HepG2 (cell line): Measurements from ENCODE around the gene DCUN1D4. TPM values are rescaled to one million over a fixed set of nuclear protein-coding genes. Genes with fewer than 3 reads are reported as not detected.
A peak's percentile ranks its signal among the peaks of the same experiment; 100 is the strongest.

Experiments
- AHR ChIP-seq: IDR thresholded peaks from 2 replicates; pipeline ENCODE4 v1.6.1; 2018; ENCODE audit warnings: missing genetic modification reagents, missing compliant biosample characterization
- FOXO1 ChIP-seq: sonication (generic); formaldehyde crosslinking; IDR thresholded peaks from 2 replicates; pipeline ENCODE4 v1.4.0; 2020; ENCODE audit warnings: missing genetic modification reagents
- GATA4 ChIP-seq: sonication (generic); IDR thresholded peaks from 2 replicates; pipeline ENCODE4 v1.6.1; 2016; ENCODE audit warnings: antibody characterized with exemption, low read depth, borderline replicate concordance
- KDM4B ChIP-seq: sonication (generic); formaldehyde crosslinking; IDR thresholded peaks from 2 replicates; pipeline ENCODE4 v1.4.0; 2020; ENCODE audit warnings: missing genetic modification reagents
- KDM5B ChIP-seq: sonication (generic); formaldehyde crosslinking; IDR thresholded peaks from 2 replicates; pipeline ENCODE4 v1.4.0; 2020; ENCODE audit warnings: missing genetic modification reagents, mild to moderate bottlenecking, borderline replicate concordance
- MLXIP ChIP-seq: sonication (generic); formaldehyde crosslinking; IDR thresholded peaks from 2 replicates; pipeline ENCODE4 v1.9.0; 2021; ENCODE audit warnings: missing genetic modification reagents, borderline replicate concordance
- MTF1 ChIP-seq: sonication (generic); formaldehyde crosslinking; IDR thresholded peaks from 2 replicates; pipeline ENCODE4 v1.5.0; 2020; ENCODE audit warnings: missing genetic modification reagents
- PBX3 ChIP-seq: sonication (generic); formaldehyde crosslinking; IDR thresholded peaks from 2 replicates; pipeline ENCODE4 v1.8.1; 2023; ENCODE audit warnings: missing genetic modification reagents, inconsistent platforms, borderline replicate concordance
- REL ChIP-seq: sonication (generic); formaldehyde crosslinking; conservative IDR thresholded peaks from 2 replicates; pipeline ENCODE4 v1.8.0; 2022; ENCODE audit warnings: mild to moderate bottlenecking, missing genetic modification reagents, moderate library complexity
- TFDP2 ChIP-seq: sonication (generic); formaldehyde crosslinking; IDR thresholded peaks from 2 replicates; pipeline ENCODE4 v1.4.0; 2020; ENCODE audit warnings: missing genetic modification reagents
- THAP9 ChIP-seq: sonication (generic); formaldehyde crosslinking; IDR thresholded peaks from 2 replicates; pipeline ENCODE4; 2020; ENCODE audit warnings: missing genetic modification reagents, mild to moderate bottlenecking, borderline replicate concordance
- TRIM24 ChIP-seq: sonication (generic); formaldehyde crosslinking; IDR thresholded peaks from 2 replicates; pipeline ENCODE4 v1.8.0; 2022; ENCODE audit warnings: mild to moderate bottlenecking, missing genetic modification reagents
- YEATS4 ChIP-seq: sonication (generic); formaldehyde crosslinking; IDR thresholded peaks from 2 replicates; pipeline ENCODE4 v1.4.0; 2020; ENCODE audit warnings: missing genetic modification reagents, borderline replicate concordance
- ZKSCAN5 ChIP-seq: sonication (generic); formaldehyde crosslinking; IDR thresholded peaks from 2 replicates; pipeline ENCODE4 v1.5.1; 2020; ENCODE audit warnings: mild to moderate bottlenecking, missing genetic modification reagents
- ZNF24 ChIP-seq: fragments of 450-650 bp; IDR thresholded peaks from 2 replicates; pipeline ENCODE4 v1.6.1; 2017; ENCODE audit warnings: antibody characterized with exemption, mild to moderate bottlenecking
- ZNF329 ChIP-seq: sonication (generic); formaldehyde crosslinking; IDR thresholded peaks from 2 replicates; pipeline ENCODE4 v1.9.0; 2021; ENCODE audit warnings: low read depth, mild to moderate bottlenecking, missing genetic modification reagents
- ZNF343 ChIP-seq: sonication (generic); formaldehyde crosslinking; IDR thresholded peaks from 2 replicates; pipeline ENCODE4 v1.4.0; 2020; ENCODE audit warnings: mild to moderate bottlenecking, missing genetic modification reagents
- ZNF788 ChIP-seq: sonication (generic); formaldehyde crosslinking; IDR thresholded peaks from 2 replicates; pipeline ENCODE4 v1.5.0; 2020; ENCODE audit warnings: mild to moderate bottlenecking, missing genetic modification reagents, borderline replicate concordance
- polyA plus RNA-seq, 8 experiments: library from polyadenylated mRNA; depleted of rRNA in 3 of 8; stranded (reverse) in 7 of 8; unstranded in 1 of 8; fragments of >200 nt; fragmentation: Illumina TruSeq in 4 of 8; extraction: Trizol in 4 of 8; gene quantifications; 2 replicates each; pipeline versions ENCODE4 v1.2.1 to v1.2.3, GENCODE V29; 2011 to 2016; ENCODE audit warnings: low read depth in 4 of 8, missing spikeins in 1 of 8, mixed read lengths in 1 of 8; ENCODE audit not compliant: insufficient read depth in 1 of 8
- total RNA-seq, 5 experiments: library from RNA; depleted of rRNA; stranded (reverse); fragments of >200 nt; fragmentation: Illumina TruSeq; extraction: Trizol; gene quantifications; 2 replicates each; pipeline ENCODE4 v1.2.3, GENCODE V29; 2016; ENCODE audit warnings: low read depth in 1 of 5

The DCUN1D4 gene
- total and polyA plus RNA-seq, 2 of the 13 experiments (the other 11 are each of a cell fraction or from before 2014, with no cell fraction given) = 27.9 to 44.4 TPM

- TF ChIP-seq AHR (CRISPR knock-in tag) (no peak), KDM4B (CRISPR knock-in tag) (no peak), KDM5B (CRISPR knock-in tag) (peak; percentile 51; the same call in 1 of the 2 replicates), FOXO1 (no peak), MLXIP (no peak), ZNF24 (no peak), YEATS4 (CRISPR knock-in tag) (peak; percentile 47), TRIM24 (CRISPR knock-in tag) (no peak), ZNF788 (CRISPR knock-in tag) (0 out of 2 replicates have a peak, but pooled peaks have one; percentile 13), ZKSCAN5 (CRISPR knock-in tag) (no peak), PBX3 (peak; percentile 95; the same call in 1 of the 2 replicates), REL (CRISPR knock-in tag) (no peak), THAP9 (CRISPR knock-in tag) (no peak), GATA4 (no peak), ZNF329 (CRISPR knock-in tag) (no peak), MTF1 (no peak), ZNF343 (CRISPR knock-in tag) (no peak), TFDP2 (CRISPR knock-in tag) (peak; percentile 74; the same call in 1 of the 2 replicates)
Measured at GRCh38 chr4:51842554-51843308, at the start of gene DCUN1D4 (continued).
